ENCODE measurements around the gene MGST3. TPM values are rescaled to one million over a fixed set of nuclear protein-coding genes. Genes with fewer than 3 reads are reported as not detected.
"Not testable (repeated sequence)": the region's sequence is repeated elsewhere in the genome, so short reads cannot be mapped to it uniquely, and the experiment has no call there.

Gene MGST3
- total and polyA plus RNA-seq, 2 donors (not counting 1 experiment from before 2014, with no cell fraction given), result 35.6 to 41.7 TPM

DNA sequence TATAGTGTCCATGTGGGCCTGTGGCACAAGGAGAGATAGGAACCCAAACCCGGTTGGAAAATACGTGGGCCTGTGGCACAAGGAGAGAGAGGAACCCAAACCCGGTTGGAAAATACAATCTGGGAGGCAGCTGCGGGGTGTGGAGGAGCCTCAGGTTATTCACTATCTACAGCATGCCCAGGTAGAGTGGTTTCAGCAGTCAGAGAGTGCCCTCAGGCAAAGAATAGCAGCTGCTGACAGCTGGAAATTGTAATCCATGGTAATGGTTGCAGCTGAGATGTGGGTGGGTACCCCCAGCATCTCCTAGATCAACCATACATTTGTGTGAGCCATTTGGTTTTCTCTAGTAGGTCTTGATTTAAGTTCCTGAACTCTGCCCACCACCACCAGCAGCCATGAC lies 25.8 kb upstream of the MGST3 start:
- ATAC-seq (ENCODE audit: low read depth) (no peak), DNase-seq (no peak)
- no peak overlapping the region for H3K4me3 ChIP-seq (ENCODE audit: control extremely low read depth in 1 of 5, extremely low read depth in 1 of 5, insufficient read depth in 1 of 5, low read depth in 2 of 5, low read length in 4 of 5)
- ChIA-PET POLR2A (no interaction called here), CTCF (interaction anchor here (1.2 to 2.3 kb wide), 4 partner anchors 8 to 310 kb away, joined by 3 to 6 read pairs (median 5); no protein-coding TSS in a partner anchor)
- WGBS (ENCODE audit: insufficient coverage), result 97% methylated on average over 4 of the region's 4 CpGs
- H3K27me3 Mint-ChIP-seq, result peaks cover 18% of the 10 kb centered on the region
- no peak for TF ChIP-seq EZH2 (IDR thresholded peaks at IDR 0.05; ENCODE audit: borderline replicate concordance, insufficient read depth, low read depth, low read length, poor library complexity, severe bottlenecking)
- TF ChIP-seq, protein P1, sequence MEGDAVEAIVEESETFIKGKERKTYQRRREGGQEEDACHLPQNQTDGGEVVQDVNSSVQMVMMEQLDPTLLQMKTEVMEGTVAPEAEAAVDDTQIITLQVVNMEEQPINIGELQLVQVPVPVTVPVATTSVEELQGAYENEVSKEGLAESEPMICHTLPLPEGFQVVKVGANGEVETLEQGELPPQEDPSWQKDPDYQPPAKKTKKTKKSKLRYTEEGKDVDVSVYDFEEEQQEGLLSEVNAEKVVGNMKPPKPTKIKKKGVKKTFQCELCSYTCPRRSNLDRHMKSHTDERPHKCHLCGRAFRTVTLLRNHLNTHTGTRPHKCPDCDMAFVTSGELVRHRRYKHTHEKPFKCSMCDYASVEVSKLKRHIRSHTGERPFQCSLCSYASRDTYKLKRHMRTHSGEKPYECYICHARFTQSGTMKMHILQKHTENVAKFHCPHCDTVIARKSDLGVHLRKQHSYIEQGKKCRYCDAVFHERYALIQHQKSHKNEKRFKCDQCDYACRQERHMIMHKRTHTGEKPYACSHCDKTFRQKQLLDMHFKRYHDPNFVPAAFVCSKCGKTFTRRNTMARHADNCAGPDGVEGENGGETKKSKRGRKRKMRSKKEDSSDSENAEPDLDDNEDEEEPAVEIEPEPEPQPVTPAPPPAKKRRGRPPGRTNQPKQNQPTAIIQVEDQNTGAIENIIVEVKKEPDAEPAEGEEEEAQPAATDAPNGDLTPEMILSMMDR (IDR thresholded peaks at IDR 0.05), result no peak
- no peak overlapping the region for H3K4me2 ChIP-seq (replicated peaks; ENCODE audit: low read depth, low read length, poor library complexity, severe bottlenecking)
- intact Hi-C loops (cut with micrococcal nuclease), result no loop called here
- no peak overlapping the region for H3K9ac ChIP-seq (ENCODE audit: low read length)
- H2AFZ ChIP-seq (ENCODE audit: insufficient read depth, low read depth, low read length, poor library complexity, severe bottlenecking), result no peak overlapping the region
- no peak overlapping the region for H3K27ac ChIP-seq (ENCODE audit: low read length in 2 of 2)
- H4K20me1 ChIP-seq (ENCODE audit: control insufficient read depth, insufficient read depth, low read length, poor library complexity, severe bottlenecking), result no peaks in the 10 kb centered on the region
- peaks cover 3 to 6% of the 10 kb centered on the region in 2 donors for H3K4me1 ChIP-seq (ENCODE audit: control insufficient read depth in 2 of 2, insufficient read depth in 2 of 2, low read length in 2 of 2)
- H3K36me3 ChIP-seq (replicated peaks in 1 of 2; ENCODE audit: control extremely low read depth in 1 of 2, control insufficient read depth in 1 of 2, extremely low read depth in 1 of 2, insufficient read depth in 2 of 2, low read length in 1 of 2), result no peaks in the 10 kb centered on the region
- peaks cover 0 to 1% (median 0%) of the 10 kb centered on the region in 3 donors for H3K9me3 ChIP-seq (ENCODE audit: control extremely low read depth in 1 of 3, control insufficient read depth in 2 of 3, insufficient read depth in 1 of 3, low read length in 2 of 3)
- H3K79me2 ChIP-seq (ENCODE audit: control insufficient read depth, insufficient read depth, low read length), result no peaks in the 10 kb centered on the region
- peaks cover 0 to 7% (median 0%) of the 10 kb centered on the region in 4 experiments for H3K27me3 ChIP-seq (replicated peaks in 1 of 4; ENCODE audit: control extremely low read depth in 1 of 4, control insufficient read depth in 3 of 4, insufficient read depth in 4 of 4, low read length in 3 of 4)
- H3K9me3 Mint-ChIP-seq (ENCODE audit: insufficient read depth), result no peaks in the 10 kb centered on the region
- no peak overlapping the region for H3K4me3 Mint-ChIP-seq
- no peak overlapping the region for H3K27ac Mint-ChIP-seq
- peaks cover 3% of the 10 kb centered on the region for H3K4me1 Mint-ChIP-seq

GRCh38 chr1:165606676-165607075 lies 24.4 kb upstream of the MGST3 start:
- H3K9me3 ChIP-seq (ENCODE audit: control extremely low read depth in 1 of 3, control insufficient read depth in 2 of 3, insufficient read depth in 1 of 3, low read length in 2 of 3); H4K20me1 ChIP-seq (ENCODE audit: control insufficient read depth, insufficient read depth, low read length, poor library complexity, severe bottlenecking); H3K4me1 Mint-ChIP-seq; H3K4me1 ChIP-seq (ENCODE audit: control insufficient read depth in 2 of 2, insufficient read depth in 2 of 2, low read length in 2 of 2); H3K9ac ChIP-seq (ENCODE audit: low read length); H3K27ac ChIP-seq (ENCODE audit: low read length in 2 of 2); H3K4me3 ChIP-seq (ENCODE audit: control extremely low read depth in 1 of 5, extremely low read depth in 1 of 5, insufficient read depth in 1 of 5, low read depth in 2 of 5, low read length in 4 of 5); H3K4me2 ChIP-seq (replicated peaks; ENCODE audit: low read depth, low read length, poor library complexity, severe bottlenecking); ATAC-seq (ENCODE audit: low read depth); intact Hi-C loops (cut with micrococcal nuclease); POLR2A ChIA-PET; H2AFZ ChIP-seq (ENCODE audit: insufficient read depth, low read depth, low read length, poor library complexity, severe bottlenecking); H3K27me3 ChIP-seq (replicated peaks in 1 of 4; ENCODE audit: control extremely low read depth in 1 of 4, control insufficient read depth in 3 of 4, insufficient read depth in 4 of 4, low read length in 3 of 4); H3K4me3 Mint-ChIP-seq; H3K36me3 ChIP-seq (replicated peaks in 1 of 2; ENCODE audit: control extremely low read depth in 1 of 2, control insufficient read depth in 1 of 2, extremely low read depth in 1 of 2, insufficient read depth in 2 of 2, low read length in 1 of 2); H3K9me3 Mint-ChIP-seq (ENCODE audit: insufficient read depth); DNase-seq; H3K79me2 ChIP-seq (ENCODE audit: control insufficient read depth, insufficient read depth, low read length); H3K27ac Mint-ChIP-seq: not testable (repeated sequence)
- CTCF ChIA-PET, result interaction anchor here (1.1 to 2.3 kb wide), 4 partner anchors 13 to 308 kb away, joined by 3 to 6 read pairs (median 4); no protein-coding TSS in a partner anchor
- 85% methylated on average over 8 of the region's 12 CpGs for WGBS (ENCODE audit: insufficient coverage)
- peaks cover 19% of the 10 kb centered on the region for H3K27me3 Mint-ChIP-seq

Measured in B cell (primary cell).